Measurements from ENCODE around the gene RAMAC. TPM values are rescaled to one million over a fixed set of nuclear protein-coding genes. Genes with fewer than 3 reads are reported as not detected.

Gene RAMAC
- total RNA-seq, 3 donors from 2014 or later (not counting 1 experiment from before 2014, with no cell fraction given) = 15.4 to 27.2 (median 25.7) TPM

- H3K9me3 Mint-ChIP-seq = no peaks in the 10 kb centered on the region
- no peaks in the 10 kb centered on the region for H3K36me3 Mint-ChIP-seq
- Histone ChIP-seq H3K4me1 (ENCODE audit: control insufficient read depth, insufficient read depth, low read length) (peaks cover 23% of the 10 kb centered on the region), H3K9me3 (ENCODE audit: control insufficient read depth, insufficient read depth, low read length) (no peaks in the 10 kb centered on the region), H3K36me3 (ENCODE audit: control insufficient read depth, insufficient read depth, low read length) (peaks cover 22% of the 10 kb centered on the region), H3K4me3 (ENCODE audit: low read length) (peak within 1 kb of the TSS; percentile 89), H3K27me3 (ENCODE audit: control insufficient read depth, insufficient read depth, low read length) (no peaks in the 10 kb centered on the region), H3K27ac (ENCODE audit: low read length) (peak within 1 kb of the TSS; percentile 75)
- H3K4me3 Mint-ChIP-seq = peak within 1 kb of the TSS; percentile 93
- H3K4me1 Mint-ChIP-seq = peaks cover 52% of the 10 kb centered on the region in 2 donors
- intact Hi-C loops (cut with micrococcal nuclease) = loop anchor here (1.0 to 10.0 kb wide), 4 partner anchors 25 to 204 kb away; partner anchors contain the start of genes FSD2, HDGFL3, RAMAC and TM6SF1
- peak within 1 kb of the TSS; percentile 85 to 90 for H3K27ac Mint-ChIP-seq
- no peak for TF ChIP-seq CTCF (IDR thresholded peaks at IDR 0.05)
- ATAC-seq (peak; percentile 86 to 96 (median 92)), DNase-seq (peak; percentile 82 to 94)
- no peaks in the 10 kb centered on the region for H3K27me3 Mint-ChIP-seq (ENCODE audit: low read depth in 2 of 2)
- WGBS (ENCODE audit: insufficient coverage) = under 1% methylated on average over 64 of the region's 64 CpGs
These were observed 25.5 kb downstream of the RAMAC start, which contains the start of gene C15orf40 for GRCh38 chr15:83011271-83012075. TSS of gene C15orf40 (minus strand) at chr15:83011639. CDS start at chr15:83011607, 32 bp downstream.

GRCh38 chr15:83012076-83012426, 26.0 kb downstream of the RAMAC start:
- Mint-ChIP-seq H3K4me3 (peak overlapping the region; percentile 93), H3K27ac (peak overlapping the region; percentile 85 to 90), H3K9me3 (no peaks in the 10 kb centered on the region), H3K36me3 (no peaks in the 10 kb centered on the region), H3K27me3 (ENCODE audit: low read depth in 2 of 2) (no peaks in the 10 kb centered on the region), H3K4me1 (peaks cover 47 to 50% of the 10 kb centered on the region in 2 donors)
- peak overlapping the region; percentile 75 for H3K27ac ChIP-seq (ENCODE audit: low read length)
- no peaks in the 10 kb centered on the region for H3K27me3 ChIP-seq (ENCODE audit: control insufficient read depth, insufficient read depth, low read length)
- ATAC-seq (no peak), DNase-seq (no peak)
- peaks cover 23% of the 10 kb centered on the region for H3K4me1 ChIP-seq (ENCODE audit: control insufficient read depth, insufficient read depth, low read length)
- TF ChIP-seq CTCF (IDR thresholded peaks at IDR 0.05) = no peak
- no peaks in the 10 kb centered on the region for H3K9me3 ChIP-seq (ENCODE audit: control insufficient read depth, insufficient read depth, low read length)
- peak overlapping the region; percentile 89 for H3K4me3 ChIP-seq (ENCODE audit: low read length)
- 42% methylated on average over 9 of the region's 9 CpGs for WGBS (ENCODE audit: insufficient coverage)
- peaks cover 20% of the 10 kb centered on the region for H3K36me3 ChIP-seq (ENCODE audit: control insufficient read depth, insufficient read depth, low read length)
- intact Hi-C loops (cut with micrococcal nuclease) = loop anchor here (5.0 to 10.0 kb wide), 3 partner anchors 95 to 205 kb away; partner anchors contain the start of genes FSD2, HDGFL3, TM6SF1 and WHAMM

- no peak for ATAC-seq
- DNase-seq = no peak
- no peaks in the 10 kb centered on the region for H3K9me3 ChIP-seq (ENCODE audit: control insufficient read depth, insufficient read depth, low read length)
- WGBS (ENCODE audit: insufficient coverage) = 94% methylated on average over 6 of the region's 6 CpGs
- H3K36me3 ChIP-seq (ENCODE audit: control insufficient read depth, insufficient read depth, low read length) = peaks cover 22% of the 10 kb centered on the region
- Mint-ChIP-seq H3K4me1 (peaks cover 45 to 47% of the 10 kb centered on the region in 2 donors), H3K27me3 (ENCODE audit: low read depth in 2 of 2) (no peaks in the 10 kb centered on the region), H3K27ac (peak overlapping the region; percentile 85 to 90), H3K9me3 (no peaks in the 10 kb centered on the region), H3K4me3 (peak overlapping the region; percentile 22), H3K36me3 (no peaks in the 10 kb centered on the region)
- TF ChIP-seq CTCF (IDR thresholded peaks at IDR 0.05) = no peak
- no peak overlapping the region for H3K4me3 ChIP-seq (ENCODE audit: low read length)
- H3K4me1 ChIP-seq (ENCODE audit: control insufficient read depth, insufficient read depth, low read length) = peaks cover 23% of the 10 kb centered on the region
- H3K27me3 ChIP-seq (ENCODE audit: control insufficient read depth, insufficient read depth, low read length) = no peaks in the 10 kb centered on the region
- no peak overlapping the region for H3K27ac ChIP-seq (ENCODE audit: low read length)
- intact Hi-C loops (cut with micrococcal nuclease) = loop anchor here (5.0 to 10.0 kb wide), 3 partner anchors 95 to 205 kb away; partner anchors contain the start of genes FSD2, HDGFL3, TM6SF1 and WHAMM
These were observed 26.6 kb downstream of the RAMAC start for GRCh38 chr15:83012636-83013035.

Data from natural killer cell (primary cell).